Fibroblast of skin of left biceps (primary cell): ENCODE data around the gene CUL3.

Experiments
- DNase-seq, 2 experiments: peaks; one replicate each; pipeline ENCODE4 v3.0.0-alpha.2; 2013; ENCODE audit warnings: low read depth in 2 of 2

Gene CUL3

GRCh38 chr2:224426656-224427055, 158.5 kb downstream of the CUL3 start:
- no peak for DNase-seq

- no peak for DNase-seq
Observed at GRCh38 chr2:224421065-224421464, 164.1 kb downstream of the CUL3 start.
